ENCODE measurements around the gene HADHB. TPM values are rescaled to one million over a fixed set of nuclear protein-coding genes. Genes with fewer than 3 reads are reported as not detected.
A peak's percentile ranks its signal among the peaks of the same experiment; 100 is the strongest.
"Not testable (repeated sequence)": the region's sequence is repeated elsewhere in the genome, so short reads cannot be mapped to it uniquely, and the experiment has no call there.

The HADHB gene
- total RNA-seq, 1 experiment from 2014 or later, result 65.5 TPM

DNA sequence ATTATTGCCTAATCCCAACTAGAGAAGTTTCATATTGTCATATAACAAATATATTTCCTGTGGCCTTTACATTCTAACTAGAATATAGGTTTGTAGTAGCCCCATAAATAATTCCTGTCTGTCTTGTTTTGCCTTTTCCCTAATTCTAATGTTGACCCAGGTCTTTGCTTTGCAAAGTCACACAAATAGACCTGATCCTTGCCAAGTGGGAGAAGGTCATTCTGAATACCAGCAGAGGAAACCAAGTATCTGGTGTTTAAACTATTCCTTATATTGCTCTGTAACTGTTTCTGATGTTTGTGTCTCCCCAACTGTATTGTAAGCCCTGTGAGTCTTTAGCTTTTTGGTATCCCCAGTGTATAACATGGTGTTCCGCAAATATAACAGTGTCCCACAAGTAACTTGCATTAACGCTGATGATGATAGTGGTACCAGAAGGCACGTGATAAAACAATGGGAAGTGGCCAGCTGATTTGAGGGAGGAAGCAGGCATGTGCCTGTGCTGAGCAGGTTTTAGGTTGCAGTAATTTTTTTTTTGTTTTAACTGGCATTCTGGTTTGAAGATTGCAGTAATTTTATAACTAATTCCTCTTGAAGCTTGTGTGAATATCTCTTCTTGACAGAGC is 11.1 kb downstream of the HADHB start:
- peaks cover 27% of the 10 kb centered on the region for H3K79me2 ChIP-seq (ENCODE audit: insufficient read depth, low read length)
- H3K36me3 ChIP-seq (ENCODE audit: control insufficient read depth in 1 of 2, insufficient read depth in 2 of 2, low read length in 2 of 2), result no peaks in the 10 kb centered on the region
- H3K9ac ChIP-seq (ENCODE audit: low read length), result no peak overlapping the region
- ChIA-PET CTCF (no interaction called here), POLR2A (interaction anchor here (2.4 kb wide), 1 partner anchor 11 kb away, joined by 6 read pairs; the partner anchor contains the start of genes HADHA and HADHB), RAD21 (ENCODE audit: low non-redundant PET in 1 of 2, low total read pairs in 2 of 2, uncharacterized antibody in 2 of 2, unreplicated experiment in 2 of 2) (no interaction called here)
- no peaks in the 10 kb centered on the region for H3K9me2 ChIP-seq (ENCODE audit: insufficient read depth)
- DNase-seq (ENCODE audit: low read depth, low spot score) (no peak), ATAC-seq (no peak)
- no peak overlapping the region for H3K27ac ChIP-seq (ENCODE audit: low read depth, low read length)
- H3K9me3 ChIP-seq (ENCODE audit: control insufficient read depth in 1 of 2, insufficient read depth in 1 of 2, low read depth in 1 of 2, low read length in 2 of 2), result no peaks in the 10 kb centered on the region
- no peak overlapping the region for H3K4me3 ChIP-seq (replicated peaks in 1 of 2; ENCODE audit: low read depth in 1 of 2, low read length in 2 of 2)
- TF ChIP-seq, protein P1, sequence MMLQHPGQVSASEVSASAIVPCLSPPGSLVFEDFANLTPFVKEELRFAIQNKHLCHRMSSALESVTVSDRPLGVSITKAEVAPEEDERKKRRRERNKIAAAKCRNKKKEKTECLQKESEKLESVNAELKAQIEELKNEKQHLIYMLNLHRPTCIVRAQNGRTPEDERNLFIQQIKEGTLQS (IDR thresholded peaks at IDR 0.05), result no peak
- TF ChIP-seq TCF7L2 (IDR thresholded peaks at IDR 0.05; ENCODE audit: borderline replicate concordance, extremely low read depth, insufficient read depth, insufficient read length) (no peak), EZH2 (IDR thresholded peaks at IDR 0.05) (no peak)
- H3K27me3 ChIP-seq (ENCODE audit: insufficient read depth, low read length), result no peaks in the 10 kb centered on the region
- H4K20me1 ChIP-seq (ENCODE audit: insufficient read depth), result peaks cover 6% of the 10 kb centered on the region; the same call in 1 of the 2 replicates
- H2AFZ ChIP-seq (ENCODE audit: low read depth, low read length, poor library complexity, severe bottlenecking), result no peak overlapping the region
- no peak overlapping the region for H3K4me2 ChIP-seq (ENCODE audit: low read length)
- H3K4me1 ChIP-seq (ENCODE audit: control insufficient read depth in 1 of 2, insufficient read depth in 2 of 2, low read length in 2 of 2), result no peaks in the 10 kb centered on the region
- BruUV-seq (replicated peaks), result TSS peak; percentile 17
- intact Hi-C loops (cut with micrococcal nuclease), result no loop called here

DNA sequence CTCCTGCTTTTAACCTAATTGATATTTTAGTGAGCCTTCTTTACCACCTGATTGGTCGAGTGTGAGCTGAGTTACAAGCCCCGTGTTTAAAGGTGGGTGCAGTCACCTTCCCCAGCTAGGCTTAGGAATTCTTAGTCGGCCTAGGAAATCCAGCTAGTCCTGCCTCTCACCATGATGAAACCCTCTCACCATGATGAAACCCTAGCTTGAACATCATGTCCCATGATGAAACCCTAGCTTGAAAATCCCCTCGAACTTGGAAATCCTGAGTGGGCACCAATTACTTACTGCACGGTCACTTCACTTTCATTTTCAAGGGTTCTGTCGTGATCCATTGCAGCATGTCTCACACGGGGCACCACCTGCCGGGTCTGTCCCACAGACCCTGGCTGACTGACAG is 14.1 kb downstream of the HADHB start:
- H3K9me2 ChIP-seq (ENCODE audit: insufficient read depth); H3K9ac ChIP-seq (ENCODE audit: low read length); H3K36me3 ChIP-seq (ENCODE audit: control insufficient read depth in 1 of 2, insufficient read depth in 2 of 2, low read length in 2 of 2); ATAC-seq; H3K4me3 ChIP-seq (replicated peaks in 1 of 2; ENCODE audit: low read depth in 1 of 2, low read length in 2 of 2); intact Hi-C loops (cut with micrococcal nuclease); CTCF ChIA-PET; H3K27ac ChIP-seq (ENCODE audit: low read depth, low read length); H3K4me1 ChIP-seq (ENCODE audit: control insufficient read depth in 1 of 2, insufficient read depth in 2 of 2, low read length in 2 of 2); H2AFZ ChIP-seq (ENCODE audit: low read depth, low read length, poor library complexity, severe bottlenecking); DNase-seq (ENCODE audit: low read depth, low spot score); H3K27me3 ChIP-seq (ENCODE audit: insufficient read depth, low read length); POLR2A ChIA-PET; H4K20me1 ChIP-seq (ENCODE audit: insufficient read depth); H3K4me2 ChIP-seq (ENCODE audit: low read length); H3K9me3 ChIP-seq (ENCODE audit: control insufficient read depth in 1 of 2, insufficient read depth in 1 of 2, low read depth in 1 of 2, low read length in 2 of 2); H3K79me2 ChIP-seq (ENCODE audit: insufficient read depth, low read length); RAD21 ChIA-PET (ENCODE audit: low non-redundant PET in 1 of 2, low total read pairs in 2 of 2, uncharacterized antibody in 2 of 2, unreplicated experiment in 2 of 2); BruUV-seq (replicated peaks): not testable (repeated sequence)

Data from HCT116 (cell line).